Fibroblast of peridontal ligament (primary cell): ENCODE measurements around the gene TRAPPC6A.
"Not testable (repeated sequence)": the region's sequence is repeated elsewhere in the genome, so short reads cannot be mapped to it uniquely, and the experiment has no call there.

Experiments used
- DNase-seq: peaks from one replicate; pipeline ENCODE4 v3.0.0-alpha.2; 2010; ENCODE audit errors: extremely low read depth

Gene TRAPPC6A

GRCh38 chr19:45130888-45131615 lies 47.0 kb downstream of the TRAPPC6A start:
- no peak for DNase-seq

DNA sequence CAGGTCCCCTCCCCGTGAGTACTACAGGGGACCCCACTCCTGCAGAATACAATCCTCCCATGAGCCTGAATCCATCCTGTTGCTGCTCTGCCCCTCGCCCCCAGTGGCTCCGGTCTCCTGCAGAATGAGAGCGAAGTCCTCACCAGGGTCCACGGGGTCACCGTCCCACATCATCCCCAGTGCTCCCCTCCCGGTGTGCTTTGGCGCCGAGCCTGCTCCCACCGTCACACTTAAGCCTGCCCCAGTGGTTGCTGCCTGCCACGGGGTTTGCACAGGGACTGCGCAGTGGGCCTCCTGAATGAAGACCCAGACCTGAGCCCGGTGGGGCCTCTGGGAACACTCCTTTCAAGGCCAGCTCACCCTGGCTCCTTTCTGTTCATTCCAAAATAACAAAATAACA lies 47.8 kb downstream of the TRAPPC6A start:
- no peak for DNase-seq

DNA sequence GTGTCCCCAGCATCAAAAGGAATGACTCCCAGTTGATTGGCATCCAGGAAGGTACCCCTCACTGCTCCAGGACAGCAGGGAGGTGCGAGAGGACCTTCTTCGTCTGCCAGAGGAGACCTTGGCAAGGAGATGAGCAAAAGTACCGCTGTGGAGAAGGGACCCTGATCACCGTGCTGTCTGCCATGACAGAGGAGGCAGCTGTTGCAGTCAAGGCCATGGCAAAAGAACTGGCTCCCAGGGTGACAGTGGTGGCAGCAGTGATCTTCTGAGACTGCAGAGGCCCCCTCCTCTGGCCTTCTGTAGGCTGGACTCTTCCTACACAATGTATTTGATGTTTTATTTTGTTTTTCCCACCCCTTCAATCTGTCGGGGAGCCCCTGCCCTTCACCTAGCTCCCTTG lies 49.2 kb downstream of the TRAPPC6A start:
- DNase-seq: no peak

GRCh38 chr19:45128146-45128545 lies 49.9 kb downstream of the TRAPPC6A start:
- no peak for DNase-seq

GRCh38 chr19:45126654-45127053 lies 51.4 kb downstream of the TRAPPC6A start:
- no peak for DNase-seq

DNA sequence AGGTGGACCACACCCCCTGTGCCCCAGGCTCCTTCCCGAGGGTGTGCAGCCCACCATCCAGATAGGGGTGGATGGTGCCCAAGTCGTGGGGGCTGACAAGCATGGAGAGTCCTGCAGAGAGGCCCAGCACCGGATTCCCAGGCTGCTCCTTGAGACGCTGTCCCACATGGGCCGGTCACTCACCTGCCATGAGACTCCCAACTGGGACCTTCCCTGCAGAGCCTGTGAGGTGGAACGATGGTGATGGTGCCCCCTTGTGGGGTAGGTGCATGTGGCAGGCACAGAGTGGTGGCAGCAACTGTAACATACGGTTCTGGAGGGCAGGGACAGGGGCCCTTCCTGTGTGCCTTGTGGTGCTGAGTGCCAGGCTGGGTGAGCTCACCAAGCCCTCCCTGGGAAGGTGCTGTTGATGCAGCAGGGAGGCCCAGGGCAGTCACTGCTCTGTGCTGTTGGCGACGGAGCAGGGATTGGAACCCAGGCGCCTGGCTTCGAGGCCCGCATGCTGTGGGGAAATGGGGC lies 52.0 kb downstream of the TRAPPC6A start:
- peak; percentile 26 for DNase-seq

DNA sequence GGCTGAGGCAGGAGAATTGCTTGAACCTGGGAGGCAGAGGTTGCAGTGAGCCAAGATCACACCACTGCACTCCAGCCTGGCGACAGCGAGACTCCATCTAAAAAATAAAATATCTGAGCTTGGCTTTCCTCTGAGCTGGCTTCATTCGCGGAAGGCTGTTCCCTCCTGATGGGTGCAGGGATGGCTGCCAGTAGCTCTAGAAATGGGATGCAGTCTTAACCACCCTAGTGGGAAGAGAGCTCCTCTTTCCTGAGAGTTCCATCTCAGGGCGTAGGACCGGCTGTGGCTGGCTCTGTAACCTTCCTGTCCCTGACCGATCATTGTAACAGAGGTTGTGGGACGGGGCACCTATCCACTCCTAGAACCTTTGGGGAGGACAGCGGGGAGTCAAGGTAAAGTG lies 52.7 kb downstream of the TRAPPC6A start:
- DNase-seq: no peak

GRCh38 chr19:45124021-45124420 lies 54.0 kb downstream of the TRAPPC6A start:
- DNase-seq: no peak

- no peak for DNase-seq
Measured at GRCh38 chr19:45123440-45123850, 54.6 kb downstream of the TRAPPC6A start.

GRCh38 chr19:45122832-45123231 lies 55.2 kb downstream of the TRAPPC6A start:
- no peak for DNase-seq

DNA sequence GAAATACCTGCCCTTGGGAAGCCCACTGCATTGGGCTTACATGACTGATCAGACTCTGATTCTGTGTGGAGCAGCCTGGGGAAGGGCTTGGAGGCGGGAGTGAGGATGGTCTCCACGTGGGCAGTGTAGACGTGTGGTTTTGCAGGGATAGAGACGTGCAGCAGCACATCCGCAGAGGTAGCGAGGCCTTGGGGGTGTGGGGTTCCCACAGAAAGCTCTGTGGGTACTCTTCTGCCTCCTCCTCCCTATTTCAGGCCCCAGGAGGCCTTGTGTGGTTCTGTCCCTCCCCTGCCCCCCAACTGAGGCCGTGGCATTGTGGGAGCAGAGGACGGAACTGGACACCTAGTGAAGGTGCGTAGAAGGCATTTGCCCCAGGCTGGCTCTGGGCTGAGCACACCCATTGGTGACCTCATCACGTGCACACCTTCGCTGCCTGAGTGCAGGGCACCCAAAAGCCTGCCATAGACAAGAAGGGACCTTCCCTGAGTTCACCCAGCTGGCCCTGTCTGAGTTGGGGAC lies 56.2 kb downstream of the TRAPPC6A start:
- DNase-seq: no peak

DNA sequence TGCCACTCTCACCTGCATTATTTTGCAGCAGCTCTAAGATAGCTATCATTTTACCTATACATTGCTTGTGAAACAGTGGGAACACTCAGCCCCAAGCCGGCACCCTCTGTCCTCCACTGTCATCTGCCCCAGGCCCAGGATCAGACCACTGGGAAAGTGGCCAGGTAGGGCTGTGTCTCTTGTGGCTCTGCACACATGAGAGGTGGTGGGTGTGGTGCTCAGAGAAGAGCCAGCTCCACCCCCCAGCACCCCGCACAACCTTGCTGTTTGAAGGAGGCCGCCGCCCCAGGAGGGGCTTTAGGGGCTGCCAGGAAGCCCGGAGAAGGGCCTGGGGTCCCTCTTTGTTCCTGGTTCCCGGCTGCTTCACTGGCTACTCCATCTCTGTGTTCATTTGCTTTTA lies 58.5 kb downstream of the TRAPPC6A start:
- DNase-seq: no peak

GRCh38 chr19:45118591-45119355 lies 59.3 kb downstream of the TRAPPC6A start:
- DNase-seq: not testable (repeated sequence)

GRCh38 chr19:45118106-45118505 lies 59.9 kb downstream of the TRAPPC6A start:
- no peak for DNase-seq

- DNase-seq: no peak
Measured at GRCh38 chr19:45117671-45118070, 60.4 kb downstream of the TRAPPC6A start.

GRCh38 chr19:45117167-45117594 lies 60.9 kb downstream of the TRAPPC6A start:
- DNase-seq: no peak

GRCh38 chr19:45115809-45116615 lies 62.0 kb downstream of the TRAPPC6A start:
- no peak for DNase-seq

DNA sequence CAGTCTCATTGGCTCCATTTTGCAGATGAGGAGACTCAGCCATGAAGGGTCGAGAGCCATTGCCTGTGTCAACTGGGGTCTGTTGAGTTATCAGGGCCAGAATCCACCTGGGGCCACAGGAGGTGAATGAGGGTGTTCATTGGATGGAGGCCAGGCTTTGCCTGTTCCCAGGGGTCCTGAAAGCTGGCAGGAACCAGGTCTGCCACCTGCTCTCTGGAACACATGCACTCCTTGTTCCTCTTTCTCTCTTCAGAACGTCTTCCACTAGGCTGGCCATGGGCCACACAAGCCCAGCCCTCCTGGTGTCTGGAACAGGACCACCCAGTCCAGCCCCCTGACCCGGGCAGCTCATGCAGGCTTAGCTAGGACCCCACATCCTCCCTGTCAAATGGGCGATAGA lies 63.9 kb downstream of the TRAPPC6A start:
- no peak for DNase-seq

- no peak for DNase-seq
Measured at GRCh38 chr19:45113628-45114027, 64.4 kb downstream of the TRAPPC6A start.
